EL (cell line): ENCODE data around the gene SBF1.
"Not testable (repeated sequence)": the region's sequence is repeated elsewhere in the genome, so short reads cannot be mapped to it uniquely, and the experiment has no call there.

Experiments
- DNase-seq: peaks from one replicate; pipeline ENCODE4 v3.0.0-alpha.2; 2016

The SBF1 gene

GRCh38 chr22:50474710-50475651 lies at the start of gene SBF1:
Gene SBF1, minus strand, starts transcription at chr22:50475035. Its CDS starts 195 bp downstream, at chr22:50474840.
- peak; percentile 91 for DNase-seq

DNA sequence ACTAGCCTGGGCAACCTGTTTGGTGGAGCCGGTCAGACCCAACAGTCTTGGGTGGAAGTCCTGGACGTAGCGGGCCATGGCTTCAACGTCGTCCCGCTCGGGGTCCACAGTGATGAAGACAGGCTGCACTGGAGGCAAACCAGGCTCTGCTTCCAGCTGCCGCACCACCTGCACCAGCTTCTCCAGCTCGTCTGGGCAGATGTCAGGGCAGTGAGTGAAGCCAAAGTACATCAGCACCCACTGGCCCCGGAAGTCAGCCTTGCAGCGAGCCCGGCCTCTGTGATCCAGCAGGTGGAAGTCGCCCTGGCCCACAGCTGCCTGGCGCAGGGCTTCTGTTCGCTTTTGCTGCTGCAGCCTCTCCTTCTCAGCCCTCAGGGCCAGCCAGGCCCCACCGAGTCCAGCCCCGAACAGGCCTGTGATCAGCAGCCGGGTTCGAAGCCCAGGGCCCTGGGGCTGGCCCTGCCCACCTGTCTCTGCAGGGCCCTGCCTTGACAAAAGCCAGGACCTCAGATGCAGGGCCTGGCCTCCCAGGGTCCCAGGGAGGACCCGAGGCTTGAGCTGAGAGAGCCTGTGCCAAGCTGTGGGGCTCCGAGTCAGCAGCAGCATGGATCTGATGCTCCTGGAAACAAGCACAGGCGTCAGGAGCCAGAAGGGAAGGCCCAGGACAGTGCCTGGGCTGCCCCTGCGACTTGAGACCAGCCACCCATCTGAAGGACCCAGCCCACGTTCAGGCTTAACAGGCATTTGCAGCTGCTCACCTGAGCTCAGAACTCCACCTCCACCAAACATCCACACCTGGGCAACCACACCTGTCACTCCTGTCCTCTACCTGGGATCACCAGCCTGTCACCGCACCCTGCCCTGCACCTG lies 49.2 kb upstream of the SBF1 start:
- no peak for DNase-seq

DNA sequence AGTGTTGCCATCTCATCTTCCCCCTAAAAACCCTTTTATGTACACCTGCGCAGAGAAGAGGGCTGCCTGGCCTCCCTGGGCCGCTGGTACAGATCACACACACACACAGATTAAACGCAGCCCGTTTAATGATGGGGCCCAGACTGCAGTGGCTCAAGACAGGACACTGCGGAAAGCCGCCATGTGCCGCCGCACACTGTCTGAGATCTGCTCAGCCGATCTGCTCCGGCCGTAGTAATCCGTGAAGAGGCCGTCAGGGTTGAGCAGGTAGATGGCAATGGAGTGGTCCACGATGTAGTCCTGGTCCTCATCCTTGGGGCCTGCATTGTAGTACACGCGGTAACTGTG lies 48.6 kb upstream of the SBF1 start:
- no peak for DNase-seq

DNA sequence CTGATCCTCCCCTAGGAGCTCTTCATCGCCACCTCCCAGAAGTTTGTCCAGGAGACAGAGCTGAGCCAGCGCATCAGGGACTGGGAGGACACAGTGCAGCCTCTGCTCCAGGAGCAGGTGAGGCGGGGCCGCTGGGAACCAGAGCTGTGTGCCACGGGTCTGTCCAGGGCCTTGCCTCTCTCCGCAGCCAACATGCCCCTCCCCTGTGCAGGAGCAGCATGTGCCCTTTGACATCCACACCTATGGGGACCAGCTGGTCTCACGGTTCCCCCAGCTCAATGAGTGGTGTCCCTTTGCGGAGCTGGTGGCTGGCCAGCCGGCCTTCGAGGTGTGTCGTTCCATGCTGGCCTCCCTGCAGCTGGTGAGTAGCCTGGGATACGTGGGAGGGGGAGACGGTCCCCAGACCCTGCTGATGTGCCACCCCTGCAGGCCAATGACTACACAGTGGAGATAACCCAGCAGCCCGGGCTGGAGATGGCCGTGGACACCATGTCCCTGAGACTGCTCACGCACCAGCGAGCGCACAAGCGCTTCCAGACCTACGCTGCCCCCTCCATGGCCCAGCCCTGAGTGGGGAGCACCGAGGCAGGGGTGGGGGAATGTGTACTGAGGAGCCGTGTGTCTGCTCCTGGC lies 48.1 kb upstream of the SBF1 start:
- no peak for DNase-seq

DNA sequence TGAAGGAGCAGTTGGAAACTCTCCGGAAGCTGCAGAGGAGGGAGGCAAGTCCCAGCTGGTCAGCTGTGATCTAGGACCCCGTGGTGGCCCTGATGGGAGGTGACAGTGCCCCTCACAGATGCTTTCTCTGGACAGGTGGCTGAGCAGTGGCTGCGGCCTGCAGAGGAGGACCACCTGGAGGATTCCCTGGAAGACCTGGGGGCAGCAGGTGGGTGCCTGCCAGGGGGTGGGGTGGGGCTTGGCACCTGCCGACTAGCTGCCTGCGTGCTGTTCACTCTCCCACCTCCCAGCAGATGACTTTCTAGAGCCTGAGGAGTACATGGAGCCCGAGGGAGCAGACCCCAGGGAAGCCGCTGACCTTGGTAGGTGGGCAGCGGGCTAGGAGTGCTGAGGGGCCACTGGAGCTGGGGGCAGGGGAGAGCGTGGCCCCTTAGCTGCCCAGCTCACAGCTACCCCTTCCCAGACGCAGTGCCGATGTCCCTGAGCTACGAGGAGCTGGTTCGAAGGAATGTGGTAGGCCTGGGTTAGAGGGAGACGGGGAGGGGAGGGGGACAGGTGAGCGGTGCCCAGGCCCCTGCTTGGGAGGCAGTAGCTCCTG lies 47.5 kb upstream of the SBF1 start:
- no peak for DNase-seq

DNA sequence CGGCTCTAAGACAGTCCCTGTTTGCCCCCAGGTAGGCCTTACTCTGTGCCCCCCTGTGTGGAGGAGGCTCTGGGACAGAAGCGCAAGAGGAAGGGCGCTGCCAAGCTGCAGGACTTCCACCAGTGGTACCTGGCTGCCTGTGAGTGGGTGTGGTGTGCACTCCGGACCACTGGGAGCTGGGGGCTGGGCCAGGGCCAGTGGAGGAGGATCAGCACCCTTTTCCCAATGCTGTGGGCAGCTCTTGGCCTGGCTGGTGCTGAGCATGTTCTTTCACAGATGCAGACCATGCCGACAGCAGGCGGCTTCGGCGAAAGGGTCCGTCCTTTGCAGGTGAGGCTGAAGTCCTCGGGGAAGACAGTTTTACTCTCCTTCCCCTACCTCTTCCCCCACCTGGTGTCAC lies 46.9 kb upstream of the SBF1 start:
- DNase-seq = no peak

DNA sequence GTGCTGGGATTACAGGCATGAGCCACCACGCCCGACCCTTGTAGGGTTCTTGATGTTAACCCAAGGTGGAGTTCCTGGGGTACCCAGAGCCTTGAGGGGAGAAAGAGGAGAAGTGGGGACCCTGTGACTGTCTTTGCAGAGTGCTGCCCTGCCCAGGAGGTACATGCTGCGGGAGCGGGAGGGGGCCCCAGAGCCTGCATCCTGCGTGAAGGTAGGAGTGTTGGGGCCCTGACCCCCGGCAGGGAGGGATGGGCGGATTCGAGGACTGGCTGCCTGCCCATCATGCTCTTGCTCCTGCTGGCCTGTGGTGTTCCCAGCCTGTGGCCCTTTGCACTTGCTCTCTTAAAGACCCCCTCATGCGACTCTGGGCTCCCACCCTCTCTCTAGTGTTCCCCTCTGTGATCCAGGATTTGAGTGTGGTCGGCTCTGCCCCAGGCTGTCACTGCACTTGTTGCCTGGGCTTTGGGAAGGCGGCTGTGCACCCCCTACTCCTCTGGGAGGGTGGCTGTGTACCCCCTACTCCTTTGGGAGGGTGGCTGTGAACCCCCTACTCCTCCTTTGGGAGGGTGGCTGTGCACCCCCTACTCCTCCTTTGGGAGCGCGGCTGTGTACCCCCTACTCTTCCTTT lies 46.1 kb upstream of the SBF1 start:
- DNase-seq = no peak

DNA sequence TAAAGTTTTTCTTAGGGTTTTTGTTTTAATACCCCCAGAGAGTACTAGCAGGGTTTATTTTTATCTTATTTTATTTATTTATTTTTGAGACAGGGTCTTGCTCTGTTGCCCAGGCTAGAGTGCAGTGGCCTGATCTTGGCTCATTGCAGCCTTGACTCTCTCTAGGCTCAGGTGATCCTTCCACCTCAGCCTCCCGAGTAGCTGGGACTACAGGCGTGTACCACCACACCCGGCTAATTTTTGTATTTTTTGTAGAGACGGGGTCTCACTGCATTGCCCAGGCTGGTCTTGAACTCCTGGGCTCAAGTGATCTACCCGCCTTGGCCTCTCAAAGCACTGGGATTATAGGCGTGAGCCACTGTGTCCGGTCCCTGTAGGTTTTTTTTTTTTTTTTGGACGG lies 45.3 kb upstream of the SBF1 start:
- not testable (repeated sequence) for DNase-seq

- DNase-seq = no peak
These were observed 44.3 kb upstream of the SBF1 start for GRCh38 chr22:50519151-50519550.

DNA sequence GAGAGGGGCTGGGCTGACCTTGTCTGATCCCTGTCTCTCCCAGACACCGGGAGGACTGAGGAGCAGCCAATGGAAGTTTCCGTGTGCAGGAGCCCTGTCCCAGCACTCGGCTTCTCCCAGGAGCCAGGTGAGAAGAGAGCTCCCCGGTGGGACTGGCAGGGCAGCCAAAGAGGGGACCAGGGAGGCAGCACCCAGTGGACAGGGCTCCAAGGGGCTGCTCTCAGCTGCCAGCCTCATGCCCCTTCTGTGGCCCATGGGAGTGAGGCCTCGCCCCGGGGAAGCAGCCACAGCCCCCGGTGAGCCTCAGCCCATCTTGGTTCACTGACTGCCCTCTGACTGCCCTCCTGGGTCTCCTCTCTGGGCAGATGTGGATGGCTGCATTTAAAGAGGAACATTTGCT lies 43.8 kb upstream of the SBF1 start:
- no peak for DNase-seq

GRCh38 chr22:50517495-50518260 lies 42.8 kb upstream of the SBF1 start:
- DNase-seq = no peak

GRCh38 chr22:50516891-50517290 lies 42.1 kb upstream of the SBF1 start:
- DNase-seq = no peak

DNA sequence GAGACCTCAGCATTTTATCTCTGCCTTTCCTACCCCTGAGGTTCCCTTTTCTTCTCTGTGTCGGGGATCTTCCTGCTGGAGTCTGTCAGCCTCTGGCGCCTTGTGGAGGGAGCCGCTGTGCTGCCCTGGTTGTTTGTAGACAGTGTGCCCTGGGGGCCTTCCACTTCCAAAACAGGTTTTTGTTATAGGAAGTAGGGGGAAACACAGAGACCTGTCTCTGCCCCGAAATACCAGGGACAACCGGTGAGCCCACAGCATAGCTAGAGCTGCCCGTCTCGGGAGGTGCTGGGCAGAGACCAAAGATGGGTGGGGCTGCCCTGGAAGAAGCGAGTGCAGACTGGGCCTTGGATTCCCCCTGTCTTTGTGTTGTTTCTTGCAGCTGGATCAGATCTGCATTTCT lies 41.2 kb upstream of the SBF1 start:
- DNase-seq = no peak

DNA sequence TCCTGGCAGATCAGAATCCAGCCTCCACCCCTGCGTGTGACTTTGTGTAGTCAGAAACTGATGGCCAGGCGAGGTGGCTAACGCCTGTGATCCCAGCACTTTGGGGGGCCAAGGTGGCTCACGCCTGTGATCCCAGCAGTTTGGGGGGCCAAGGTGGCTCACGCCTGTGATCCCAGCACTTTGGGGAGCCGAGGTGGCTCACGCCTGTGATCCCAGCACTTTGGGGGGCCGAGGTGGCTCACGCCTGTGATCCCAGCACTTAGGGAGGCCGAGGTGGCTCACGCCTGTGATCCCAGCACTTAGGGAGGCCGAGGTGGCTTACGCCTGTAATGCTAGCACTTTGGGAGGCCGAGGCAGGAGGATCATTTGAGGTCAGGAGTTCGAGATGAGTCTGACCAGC lies 38.3 kb upstream of the SBF1 start:
- DNase-seq = no peak

DNA sequence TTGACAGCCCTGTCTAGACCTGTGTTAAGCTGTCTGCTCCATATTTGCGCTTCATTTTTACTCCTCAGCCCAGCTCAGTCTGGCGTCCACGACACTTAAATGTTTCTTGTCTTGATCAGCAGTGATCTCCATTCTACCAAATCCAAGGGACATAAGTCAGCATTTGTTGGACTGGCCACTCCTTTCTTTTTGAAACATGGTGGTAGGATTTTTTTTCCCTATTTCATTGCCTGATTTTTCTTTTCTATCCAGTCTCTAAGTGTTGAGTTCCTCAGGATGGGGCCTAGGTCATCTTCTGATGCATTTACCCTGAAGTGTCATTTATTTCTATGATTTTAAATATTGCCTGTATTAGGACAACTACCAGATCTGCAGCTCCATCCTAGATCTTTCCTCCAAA lies 34.1 kb upstream of the SBF1 start:
- DNase-seq = no peak

DNA sequence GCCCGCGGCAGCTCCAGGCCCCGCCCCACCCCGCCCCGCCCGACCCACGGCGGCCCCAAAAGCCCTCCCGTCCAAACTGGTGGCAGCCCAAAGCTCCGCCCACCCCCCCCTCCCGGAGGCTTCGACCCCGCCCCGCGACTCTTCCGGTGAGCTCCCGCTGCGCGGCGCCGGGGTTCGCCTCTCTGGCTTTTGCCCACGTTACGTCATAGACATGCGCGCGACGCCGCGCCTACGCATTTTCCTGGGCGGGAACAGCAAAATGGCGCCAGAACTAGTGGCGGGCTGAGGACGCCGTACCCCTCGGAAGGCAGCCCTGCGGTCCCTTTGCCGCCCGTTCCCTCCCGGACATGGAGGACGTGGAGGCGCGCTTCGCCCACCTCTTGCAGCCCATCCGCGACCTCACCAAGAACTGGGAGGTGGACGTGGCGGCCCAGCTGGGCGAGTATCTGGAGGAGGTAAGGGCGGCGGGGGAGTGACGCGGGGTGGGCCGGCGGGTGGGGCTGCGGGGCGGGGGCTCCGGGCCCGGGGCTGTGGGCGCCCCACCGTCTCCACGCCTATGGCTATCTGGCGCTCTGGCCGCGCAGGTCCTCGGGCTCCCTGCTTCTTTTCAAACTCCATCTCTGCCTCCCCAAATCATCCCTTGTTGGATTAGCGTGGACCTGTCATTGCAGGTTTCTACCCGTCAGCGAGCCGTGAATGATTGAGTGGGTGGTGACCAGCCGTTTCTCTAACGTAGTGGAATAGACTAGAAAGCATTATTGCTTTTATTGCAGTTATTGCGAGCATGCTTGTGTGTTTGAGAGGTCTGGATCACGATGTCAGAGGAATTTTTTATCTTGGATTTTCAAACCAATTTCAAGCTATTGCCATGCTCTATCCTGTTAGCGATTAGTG lies 33.4 kb upstream of the SBF1 start, which contains the start of gene NCAPH2:
Gene NCAPH2, plus strand, starts transcription at position 234 of the 894 bp plus-strand sequence. Its CDS starts 114 bp downstream, at position 348.
- peak; percentile 97 for DNase-seq

GRCh38 chr22:50507421-50507990 lies 32.7 kb upstream of the SBF1 start, which contains the start of gene LMF2:
Gene LMF2, minus strand, starts transcription at chr22:50507702. Its CDS starts 27 bp downstream, at chr22:50507675.
- no peak for DNase-seq

DNA sequence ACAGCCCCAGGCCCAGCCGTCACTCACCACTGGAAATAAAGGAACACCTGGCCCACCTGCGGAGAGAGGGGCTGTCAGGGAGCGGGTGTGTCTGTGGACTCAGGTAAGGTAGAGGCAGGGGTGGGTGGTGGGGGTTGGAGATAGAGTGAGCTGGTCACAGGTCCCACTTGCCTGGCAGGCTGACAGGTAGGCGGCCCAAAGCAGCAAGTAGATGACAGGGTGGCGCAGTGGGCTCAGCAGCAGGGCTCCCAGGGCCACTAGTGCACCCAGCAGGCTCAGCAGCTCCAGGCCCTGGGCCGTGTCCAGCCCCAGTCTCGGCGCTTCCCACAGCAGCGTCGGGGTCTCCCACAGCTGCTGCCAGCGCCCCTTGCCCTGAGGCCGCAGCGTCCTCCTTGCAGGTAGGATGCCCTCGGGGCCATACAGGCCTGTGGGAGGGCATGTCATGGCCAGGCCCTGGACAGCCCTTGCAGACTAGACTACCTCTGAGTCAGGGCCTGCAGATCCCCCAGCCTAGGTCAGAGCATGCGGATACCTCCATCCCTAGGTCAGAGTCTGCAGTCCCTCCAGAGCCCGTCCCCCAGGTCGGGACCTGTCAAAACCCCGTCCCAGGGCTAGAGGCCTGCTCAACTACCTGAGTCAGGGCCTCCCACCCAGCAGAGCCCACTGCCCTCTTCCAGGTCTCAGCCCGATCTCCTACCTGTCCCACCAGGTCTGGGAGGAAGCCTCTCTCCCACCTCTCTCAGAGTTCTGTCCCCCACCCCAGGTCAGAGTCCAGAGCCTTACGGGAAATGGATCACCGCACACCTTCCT lies 32.0 kb upstream of the SBF1 start:
- DNase-seq = no peak
